Osteocyte (in vitro differentiated cells): ENCODE measurements around the gene SORT1. TPM values are rescaled to one million over a fixed set of nuclear protein-coding genes. Genes with fewer than 3 reads are reported as not detected.

Source experiments
- DNase-seq: peaks from one replicate; pipeline ENCODE4 v3.0.0; 2021; ENCODE audit warnings: mixed read lengths; ENCODE audit not compliant: unreplicated experiment; ENCODE audit errors: extremely low spot score
- H3K27ac Mint-ChIP-seq: one replicate; pipeline ENCODE4 v1.8.0; 2021; ENCODE audit warnings: mild to moderate bottlenecking, mixed read lengths; ENCODE audit not compliant: unreplicated experiment
- H3K27me3 Mint-ChIP-seq: one replicate; pipeline ENCODE4 v1.8.0; 2021; ENCODE audit warnings: mixed read lengths; ENCODE audit not compliant: unreplicated experiment
- H3K36me3 Mint-ChIP-seq: one replicate; pipeline ENCODE4 v1.8.0; 2021; ENCODE audit warnings: mixed read lengths; ENCODE audit not compliant: unreplicated experiment
- H3K4me1 Mint-ChIP-seq: one replicate; pipeline ENCODE4 v1.8.0; 2021; ENCODE audit warnings: mixed read lengths; ENCODE audit not compliant: unreplicated experiment
- H3K4me3 Mint-ChIP-seq: one replicate; pipeline ENCODE4 v1.8.0; 2021; ENCODE audit warnings: mild to moderate bottlenecking, moderate library complexity, mixed read lengths; ENCODE audit not compliant: unreplicated experiment
- H3K9me3 Mint-ChIP-seq: one replicate; pipeline ENCODE4 v1.8.0; 2021; ENCODE audit warnings: mixed read lengths; ENCODE audit not compliant: unreplicated experiment
- CTCF ChIP-seq: fragments of 200-600 bp; sonication (generic); IDR thresholded peaks from 2 replicates; pipeline ENCODE4 v1.5.0; 2021; ENCODE audit warnings: antibody characterized with exemption, mild to moderate bottlenecking, moderate library complexity
- total RNA-seq: library from RNA; stranded (reverse); gene quantifications from 2 replicates; pipeline ENCODE4 v1.2.1, GENCODE V29; 2021

The SORT1 gene
- total RNA-seq, 1 donor from 2014 or later: 71.4 TPM

- TF ChIP-seq CTCF: no peak
- Mint-ChIP-seq H3K4me3 (no peak overlapping the region), H3K27ac (no peak overlapping the region), H3K36me3 (no peaks in the 10 kb centered on the region), H3K9me3 (no peaks in the 10 kb centered on the region), H3K27me3 (peaks cover 2% of the 10 kb centered on the region), H3K4me1 (no peaks in the 10 kb centered on the region)
- DNase-seq: no peak
Observed at GRCh38 chr1:109438798-109439297, 41.1 kb upstream of the SORT1 start.

GRCh38 chr1:109434484-109434883 lies 36.8 kb upstream of the SORT1 start:
- Mint-ChIP-seq H3K36me3 (no peaks in the 10 kb centered on the region), H3K27me3 (peaks cover 2% of the 10 kb centered on the region), H3K9me3 (no peaks in the 10 kb centered on the region), H3K4me3 (no peak overlapping the region), H3K4me1 (no peaks in the 10 kb centered on the region), H3K27ac (no peak overlapping the region)
- TF ChIP-seq CTCF: no peak
- no peak for DNase-seq

DNA sequence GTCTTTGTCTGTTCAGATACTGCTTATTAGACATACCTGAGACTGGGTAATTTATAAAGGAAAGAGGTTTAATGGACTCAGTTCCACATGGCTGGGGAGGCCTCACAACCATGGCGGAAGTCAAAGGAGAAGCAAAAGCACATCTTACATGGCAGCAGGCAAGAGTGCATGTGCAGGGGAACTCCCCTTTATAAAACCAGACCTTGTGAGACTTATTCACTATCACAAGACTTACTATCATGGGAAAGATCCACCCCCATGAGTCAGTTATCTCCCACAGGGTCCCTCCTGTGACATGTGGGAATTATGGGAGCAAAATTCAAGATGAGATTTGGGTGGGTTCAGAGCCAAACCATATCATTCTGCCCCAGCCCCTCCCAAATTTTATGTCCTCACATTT lies 35.6 kb upstream of the SORT1 start:
- peaks cover 2% of the 10 kb centered on the region for H3K27me3 Mint-ChIP-seq
- H3K4me1 Mint-ChIP-seq: no peaks in the 10 kb centered on the region
- no peak for TF ChIP-seq CTCF
- no peak overlapping the region for H3K27ac Mint-ChIP-seq
- no peak for DNase-seq
- H3K4me3 Mint-ChIP-seq: no peak overlapping the region
- H3K36me3 Mint-ChIP-seq: no peaks in the 10 kb centered on the region
- no peaks in the 10 kb centered on the region for H3K9me3 Mint-ChIP-seq

- no peaks in the 10 kb centered on the region for H3K9me3 Mint-ChIP-seq
- no peak for DNase-seq
- no peak for TF ChIP-seq CTCF
- no peak overlapping the region for H3K4me3 Mint-ChIP-seq
- no peak overlapping the region for H3K27ac Mint-ChIP-seq
- H3K27me3 Mint-ChIP-seq: peaks cover 2% of the 10 kb centered on the region
- H3K4me1 Mint-ChIP-seq: peaks cover 5% of the 10 kb centered on the region
- H3K36me3 Mint-ChIP-seq: no peaks in the 10 kb centered on the region
Observed at GRCh38 chr1:109432336-109432735, 34.6 kb upstream of the SORT1 start.

DNA sequence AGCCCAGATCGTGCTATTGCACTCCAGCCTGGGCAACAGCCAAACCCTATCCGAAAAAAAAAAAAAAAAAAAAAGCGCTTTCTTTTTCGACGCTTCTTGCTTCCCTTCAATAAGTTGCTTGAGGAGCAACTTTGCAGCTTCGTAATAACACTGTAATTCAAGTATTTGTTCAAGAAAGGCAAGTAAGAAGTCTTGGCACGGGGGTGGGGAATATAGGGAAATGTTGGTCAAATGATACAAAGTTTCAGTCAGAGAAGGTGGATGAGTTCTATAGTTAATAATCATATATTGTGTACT lies 29.4 kb upstream of the SORT1 start:
- H3K4me3 Mint-ChIP-seq: peak overlapping the region; percentile 91
- DNase-seq: no peak
- H3K9me3 Mint-ChIP-seq: no peaks in the 10 kb centered on the region

More for the DNA sequence above, 29.4 kb upstream of the SORT1 start:
- Mint-ChIP-seq H3K27me3 (no peaks in the 10 kb centered on the region), H3K27ac (peak overlapping the region; percentile 93), H3K36me3 (no peaks in the 10 kb centered on the region), H3K4me1 (peaks cover 30% of the 10 kb centered on the region)
- TF ChIP-seq CTCF: no peak
